A549 treated with Mapracorat at 1 μM for 4 hours (cell line): ENCODE data around the gene PRRT1. TPM values are rescaled to one million over a fixed set of nuclear protein-coding genes. Genes with fewer than 3 reads are reported as not detected.

Source experiments
- total RNA-seq: library from RNA; stranded (reverse); fragments of 200-300 nt; extraction: Qiagen RNA extraction; gene quantifications from 5 replicates; pipeline ENCODE4 v1.2.3, GENCODE V29; 2022

The PRRT1 gene
- 0.33 to 1.5 TPM (median 0.63 TPM) in 5 replicates for total RNA-seq

DNA sequence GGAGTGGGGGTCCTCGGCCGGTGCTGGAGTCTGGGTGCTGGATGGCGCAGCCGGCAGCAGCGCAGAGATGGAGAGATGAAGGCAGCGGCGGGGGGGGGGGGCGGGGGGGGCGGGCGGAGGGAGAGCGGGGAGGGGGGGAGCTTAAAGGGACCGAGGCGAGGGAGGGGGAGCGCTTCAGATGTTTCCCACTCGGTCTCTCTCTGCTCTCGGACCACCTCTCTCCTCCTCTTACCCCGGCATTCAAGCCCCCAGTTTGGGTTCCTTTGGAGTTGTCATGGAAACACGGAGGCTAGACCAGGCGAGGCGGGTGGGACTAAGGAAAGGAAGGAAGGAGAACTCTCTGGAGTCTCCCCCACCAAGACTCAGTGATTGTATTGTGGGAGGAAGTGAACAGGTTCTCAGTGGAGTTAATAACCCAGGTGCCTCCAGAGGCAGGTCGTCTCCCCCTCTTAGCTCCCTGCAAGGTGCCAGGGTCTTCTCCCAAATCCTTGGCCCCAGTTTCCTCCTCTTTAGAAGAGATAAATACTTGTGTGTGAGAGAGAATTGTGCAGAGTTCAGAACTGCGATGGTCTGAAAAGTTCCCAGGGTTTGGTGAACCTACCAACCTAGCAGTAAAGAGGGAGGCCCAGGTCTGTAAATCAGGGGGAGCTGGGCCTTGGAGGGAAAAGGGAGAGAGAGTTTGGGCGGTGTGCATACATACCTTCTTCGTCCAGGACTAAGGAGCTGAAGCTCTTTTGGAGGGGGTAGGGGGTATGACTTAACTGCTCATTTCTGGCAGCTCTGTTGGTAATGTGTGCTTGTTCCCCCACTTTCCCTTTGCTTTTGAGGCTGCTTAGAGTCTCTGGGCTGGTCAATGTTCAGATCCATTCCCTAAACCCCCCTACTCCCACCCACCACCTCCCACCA lies at the start of gene PRRT1:
PRRT1 (minus strand) TSS at position 77 of the 906 bp plus-strand sequence. CDS start 112 bp downstream, outside the sequence.

DNA sequence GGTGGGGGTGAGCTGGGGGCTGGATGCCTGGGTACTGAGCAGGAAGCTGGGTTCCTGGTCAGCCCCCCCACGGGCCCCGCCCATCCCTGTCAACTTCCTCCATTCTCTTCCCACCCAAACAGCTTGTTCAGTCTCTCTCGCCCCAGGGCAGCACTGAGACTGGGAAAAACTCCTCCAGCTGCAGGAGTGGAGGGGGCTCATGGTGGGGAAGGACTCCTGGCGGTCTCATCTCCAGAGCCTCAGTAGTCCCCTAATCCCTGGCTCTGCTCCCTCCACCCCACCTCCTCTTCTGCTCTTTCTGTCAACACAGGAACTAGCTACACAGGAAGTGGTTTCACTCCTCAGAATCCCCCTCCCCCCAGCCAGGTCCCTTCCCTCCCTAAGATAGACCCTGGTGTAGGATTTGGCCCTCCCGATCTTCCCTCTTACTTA lies 40.9 kb upstream of the PRRT1 start, which contains the start of gene GPSM3:
GPSM3 (minus strand) TSS at position 36 of the 432 bp plus-strand sequence. CDS start 130 bp downstream, outside the sequence.

DNA sequence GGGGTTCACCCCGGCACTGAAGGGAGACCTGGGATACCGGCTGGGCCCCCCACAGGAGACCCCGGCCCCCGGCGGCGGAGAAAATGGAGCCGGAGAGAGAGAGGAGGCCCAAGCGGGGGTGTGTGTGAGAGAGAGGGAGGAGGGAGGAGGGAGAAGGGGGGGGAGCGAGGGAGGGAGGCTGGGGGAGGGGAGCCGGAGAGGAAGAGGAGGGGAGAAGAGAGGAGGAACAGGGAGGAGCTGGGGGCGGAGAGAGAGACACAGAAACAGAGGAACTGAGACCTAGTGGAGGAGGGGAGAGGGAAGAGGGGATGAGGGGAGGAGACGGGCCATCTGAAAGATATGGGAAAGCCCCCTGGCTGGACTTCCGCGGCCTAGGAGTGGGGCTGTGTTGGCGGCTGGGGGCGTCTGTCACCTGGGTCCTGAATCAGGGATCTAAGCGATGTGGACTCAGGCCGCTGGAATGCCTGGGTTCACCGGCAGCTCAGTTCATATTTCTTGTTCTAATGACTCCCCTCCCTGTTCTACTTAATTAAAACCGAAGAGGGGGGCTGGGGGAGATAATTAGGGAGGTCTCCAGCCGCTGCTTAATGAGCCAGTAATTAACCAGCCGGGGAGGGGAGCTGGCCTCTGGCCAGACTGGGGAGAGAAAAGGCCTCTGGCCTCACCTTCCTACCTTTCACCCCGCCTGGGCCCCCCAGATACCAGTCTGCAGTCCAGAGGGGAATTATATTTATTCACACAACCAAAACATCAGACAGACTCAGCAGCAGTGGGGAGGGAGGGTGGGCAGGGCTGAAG lies 38.5 kb upstream of the PRRT1 start, which contains the start of gene PBX2:
PBX2 (minus strand) TSS at position 149 of the 798 bp plus-strand sequence. CDS start 287 bp downstream, outside the sequence.

DNA sequence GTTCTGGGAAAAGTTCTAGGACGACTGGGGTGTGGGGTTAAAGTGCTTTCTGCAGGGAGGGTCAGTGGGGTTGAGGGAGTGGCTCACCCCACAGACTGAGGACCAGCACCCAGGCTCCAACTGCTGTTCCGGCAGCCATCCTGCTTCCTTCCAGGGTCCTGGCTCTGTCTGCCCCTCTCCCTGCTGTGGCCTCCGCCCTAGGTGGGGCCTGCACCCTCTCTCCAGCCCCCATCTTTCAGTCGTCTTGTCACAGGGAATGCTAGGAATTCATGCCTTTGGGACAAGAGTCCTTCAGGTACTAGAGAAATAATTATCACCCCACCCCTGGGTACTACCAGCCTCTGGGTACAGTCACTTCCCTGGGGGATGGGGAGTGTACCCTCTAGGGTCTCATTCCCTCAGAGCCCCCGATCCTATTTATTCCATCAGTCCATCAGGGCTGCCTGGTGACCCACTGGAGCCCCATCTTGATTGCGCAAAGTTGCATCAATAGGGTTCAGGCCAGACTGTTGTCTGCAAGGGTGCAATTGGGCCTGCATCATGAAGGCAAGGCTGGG lies 32.4 kb upstream of the PRRT1 start, which contains the start of gene AGER:
AGER (minus strand) TSS at position 170 of the 557 bp plus-strand sequence; CDS start at position 139, 31 bp downstream.

DNA sequence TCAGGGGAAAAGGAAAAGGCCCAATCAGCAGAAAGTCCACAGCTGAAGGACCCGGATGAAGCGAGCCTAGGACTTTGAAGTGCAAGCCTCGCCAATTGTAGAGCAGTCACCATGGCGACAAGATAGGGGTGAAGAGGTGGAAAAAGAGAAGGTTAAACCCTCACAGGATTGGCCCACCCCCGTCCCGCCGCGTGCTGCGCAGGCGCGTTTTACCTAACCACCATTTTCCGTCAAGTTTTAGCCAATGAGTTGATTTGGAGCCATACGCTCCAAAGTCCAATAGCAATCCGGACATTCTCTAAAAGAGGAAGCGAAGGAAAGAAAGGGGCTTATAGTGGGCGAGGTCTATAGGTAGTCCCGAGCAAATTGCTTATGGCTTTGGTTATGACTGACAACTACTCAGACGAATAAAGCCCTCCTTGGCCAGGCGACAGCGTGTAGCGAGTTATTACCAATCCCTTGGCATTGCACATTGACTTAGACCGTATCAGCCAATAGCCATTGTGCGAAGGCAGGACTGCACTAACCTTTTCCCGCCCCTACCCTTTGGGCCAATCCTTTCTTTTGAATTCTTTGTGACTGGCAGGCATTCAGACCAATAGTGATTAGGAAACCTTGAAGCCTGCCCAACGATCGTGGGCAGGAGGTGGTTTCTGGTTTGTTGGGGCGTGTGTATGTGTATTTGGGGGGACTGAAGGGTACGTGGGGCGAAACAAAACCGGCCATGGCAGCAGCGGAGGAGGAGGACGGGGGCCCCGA lies 26.2 kb upstream of the PRRT1 start, which contains the start of gene RNF5:
RNF5 (plus strand) TSS at position 618 of the 759 bp plus-strand sequence; CDS start at position 725, 107 bp downstream.

DNA sequence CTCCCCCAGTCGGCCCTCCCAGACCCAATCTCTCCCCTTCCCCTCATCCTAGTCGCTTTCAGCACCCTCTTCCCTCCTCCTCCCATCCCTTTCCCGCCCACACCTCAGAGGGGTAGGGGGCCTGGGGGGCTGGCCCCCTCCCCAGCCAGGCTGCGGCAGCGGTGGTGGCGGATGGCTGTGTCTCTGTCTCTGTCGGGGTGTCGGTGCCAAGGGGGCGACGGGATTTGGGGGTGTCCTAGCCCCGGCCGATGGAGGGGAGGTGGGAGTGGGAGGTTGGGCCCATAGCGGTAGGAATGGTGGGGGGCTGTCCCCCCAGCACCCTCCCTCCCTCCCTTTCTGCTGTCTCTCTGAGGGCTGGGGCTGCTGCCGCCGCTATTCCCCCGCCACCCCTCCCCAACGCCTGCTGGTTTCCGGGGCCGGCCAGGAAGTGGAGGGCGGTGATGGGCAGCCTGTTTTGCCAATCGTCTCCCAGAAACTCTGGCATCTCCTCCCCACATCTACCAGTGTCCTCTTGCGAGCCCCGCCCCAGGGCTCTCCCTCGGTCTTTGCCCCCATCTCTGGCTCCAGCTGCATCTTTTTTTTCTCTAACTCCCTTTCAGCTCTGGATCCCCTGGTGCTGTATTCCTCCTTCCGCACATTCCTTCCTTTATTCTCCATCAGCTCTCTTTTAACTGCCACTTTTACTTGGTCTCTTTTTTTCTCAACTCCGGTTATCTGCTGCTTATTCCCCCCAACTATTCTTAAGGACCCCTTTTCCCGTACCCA lies 24.2 kb upstream of the PRRT1 start, which contains the start of gene AGPAT1:
AGPAT1 (minus strand) TSS at position 374 of the 765 bp plus-strand sequence. CDS start 4,588 bp downstream, outside the sequence.

DNA sequence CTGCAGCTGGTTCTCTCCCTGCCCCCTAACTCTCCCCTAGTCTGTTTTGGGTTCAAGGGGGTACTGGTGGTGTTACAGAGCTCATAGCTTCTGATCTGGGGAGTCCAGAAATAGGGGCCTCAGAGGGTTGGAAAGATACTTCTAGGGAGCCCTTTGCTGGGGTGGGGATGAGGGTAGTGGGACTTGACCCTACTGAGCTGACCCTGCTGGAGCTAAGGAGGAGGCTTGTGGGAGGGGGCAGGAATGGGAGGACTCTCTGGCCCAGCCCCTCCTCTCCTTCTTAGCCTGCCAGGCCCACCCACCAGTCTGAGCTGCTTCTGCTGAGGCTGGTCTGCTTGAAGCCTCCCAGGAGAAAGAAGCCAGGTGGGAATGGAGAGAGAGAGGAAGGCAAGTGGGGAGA lies 12.6 kb upstream of the PRRT1 start, which contains the start of gene EGFL8:
EGFL8 (plus strand) TSS at position 301 of the 400 bp plus-strand sequence. CDS start 1,571 bp downstream, outside the sequence.

DNA sequence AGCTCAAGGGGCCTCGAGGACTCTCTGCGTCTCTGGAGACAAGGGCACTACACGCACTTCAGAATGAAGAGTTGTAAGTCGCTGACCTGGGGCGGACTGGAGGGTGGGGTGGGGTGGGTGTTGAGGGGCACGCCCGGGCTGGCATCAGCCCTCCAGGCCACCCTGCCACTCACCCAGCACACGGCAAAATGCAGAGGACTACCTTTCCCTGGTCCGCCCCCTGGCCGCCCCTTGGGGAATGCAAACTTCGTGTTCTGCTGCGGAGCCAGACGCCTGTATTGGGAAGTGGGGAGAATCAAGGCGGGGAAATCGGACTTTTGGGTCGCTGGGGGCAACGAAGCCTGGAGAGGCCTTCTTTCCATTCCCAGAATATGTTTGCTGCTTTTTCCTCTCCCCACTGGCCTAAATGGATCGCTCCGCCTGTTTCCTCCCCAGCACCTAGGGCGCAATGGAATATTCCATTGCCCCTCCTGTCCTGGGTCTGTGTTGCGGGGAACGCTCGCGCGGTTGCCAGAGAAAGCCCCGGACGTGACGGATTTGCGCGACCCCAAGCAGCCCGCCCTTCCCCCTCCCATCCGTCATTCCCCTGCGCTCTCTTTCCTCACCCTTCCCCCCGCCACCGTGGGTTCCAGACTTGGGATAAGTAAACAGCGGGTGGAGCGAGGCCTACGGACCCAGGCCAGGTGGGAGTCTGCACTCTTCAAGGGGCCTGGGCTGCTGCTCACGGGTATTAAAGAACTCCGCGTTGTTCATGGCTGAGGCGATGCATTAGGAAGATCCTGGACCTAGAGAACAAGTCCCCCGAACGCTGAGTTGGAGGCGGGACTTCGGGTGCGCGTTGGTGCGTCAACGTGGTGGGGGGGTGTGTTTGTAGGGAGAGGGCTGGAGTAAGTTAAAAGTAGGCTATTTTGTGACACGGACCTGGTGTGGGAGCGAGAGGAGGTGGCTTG lies 2.1 kb upstream of the PRRT1 start, which contains the start of gene PPT2:
PPT2 (plus strand) TSS at position 578 of the 950 bp plus-strand sequence. CDS start 454 bp downstream, outside the sequence.

DNA sequence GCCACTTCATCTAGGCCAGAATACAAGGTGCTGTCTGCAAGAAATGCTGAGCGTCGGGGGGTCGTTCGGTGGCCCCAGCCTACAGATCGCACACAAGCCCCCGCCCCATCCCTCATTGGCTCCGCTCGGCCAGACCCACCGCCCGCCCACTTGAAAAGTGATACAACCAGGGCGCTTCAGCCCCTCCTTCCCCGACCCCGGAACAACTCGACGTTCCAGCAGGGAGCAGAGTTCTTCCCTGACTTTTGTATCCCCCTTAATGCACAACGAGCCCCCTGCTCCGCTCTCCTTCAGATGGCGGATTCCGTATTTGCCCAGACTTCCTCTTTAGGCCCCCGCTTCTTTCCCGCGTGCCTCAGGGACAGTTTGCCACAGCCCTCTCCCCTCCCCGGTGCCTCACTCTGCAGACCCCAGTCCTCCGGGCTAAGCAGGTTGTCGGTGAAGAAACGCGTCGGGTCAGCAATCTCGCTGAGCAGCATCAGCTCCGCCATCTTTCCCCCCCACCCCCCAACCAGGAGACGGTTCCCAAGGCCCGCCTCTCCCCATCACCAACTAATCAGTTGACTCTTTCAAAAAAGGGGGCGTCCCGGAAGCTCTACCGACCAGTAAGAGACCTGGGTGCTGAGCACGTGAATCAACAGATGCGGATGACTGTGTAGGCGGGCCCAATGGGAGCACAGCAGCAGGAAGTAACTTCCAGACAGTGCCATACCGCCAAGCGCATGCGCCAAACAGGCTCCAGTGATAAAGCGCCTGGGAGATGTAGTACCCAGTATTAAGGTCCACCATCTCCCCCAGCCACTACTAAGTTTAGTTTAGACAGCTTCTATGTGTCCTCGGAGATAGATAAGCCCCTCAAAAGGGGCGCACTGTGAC lies 23.8 kb downstream of the PRRT1 start, which contains the start of gene ATF6B:
ATF6B (minus strand) TSS at position 530 of the 876 bp plus-strand sequence; CDS start at position 491, 39 bp downstream.

DNA sequence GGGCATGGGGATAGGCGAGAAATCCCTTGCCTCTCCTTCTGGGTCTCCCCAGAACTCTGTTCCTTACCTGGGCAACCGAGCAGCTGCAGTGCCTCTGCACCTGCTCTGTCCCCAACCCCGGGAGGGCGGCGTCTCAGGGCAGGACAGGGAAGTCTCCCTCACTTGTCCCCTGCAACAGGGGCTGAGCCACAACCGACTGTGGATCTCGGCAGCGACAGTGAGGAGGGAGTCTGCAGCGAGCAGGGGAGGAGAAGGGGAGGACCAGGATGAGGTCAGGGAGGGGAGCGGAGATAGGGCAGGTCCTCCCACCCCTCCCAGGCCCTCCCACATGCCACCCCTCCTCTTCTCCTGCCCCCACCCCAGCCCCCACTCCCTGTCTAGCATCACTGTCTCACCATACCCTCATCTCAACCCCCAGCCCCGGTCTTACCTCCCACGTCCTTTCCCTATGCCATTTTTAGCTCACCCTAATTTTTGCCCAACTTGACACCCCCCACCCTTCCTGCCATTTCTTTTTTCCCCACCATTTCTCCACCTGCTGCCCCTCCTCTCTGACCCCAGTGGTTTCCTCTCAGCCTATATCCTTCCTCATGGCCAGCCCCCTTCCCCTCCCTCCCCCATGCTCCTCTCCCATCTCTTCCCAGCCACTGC lies 42.5 kb downstream of the PRRT1 start, which contains the start of gene TNXB:
TNXB (minus strand) TSS at position 225 of the 651 bp plus-strand sequence. CDS start 11,140 bp downstream, outside the sequence.

Other genes with a start within 250 kb of the PRRT1 start
- 2.4 to 4.1 TPM (median 3.7 TPM) in 5 replicates for gene ZBTB12, start 249.9 kb downstream of the PRRT1 start, total RNA-seq
- 0.26 to 0.46 TPM (median 0.31 TPM) in 5 replicates for gene C2, start 224.2 kb downstream of the PRRT1 start, total RNA-seq
- gene CFB, start 205.8 kb downstream of the PRRT1 start, total RNA-seq = 1.9 to 2.3 TPM (median 2.0 TPM) in 5 replicates
- 76.0 to 93.4 TPM (median 77.7 TPM) in 5 replicates for gene NELFE, start 193.0 kb downstream of the PRRT1 start, total RNA-seq
- gene SKIC2, start 192.8 kb downstream of the PRRT1 start, total RNA-seq = 19.7 to 26.3 TPM (median 23.2 TPM) in 5 replicates
- gene DXO, start 179.8 kb downstream of the PRRT1 start, total RNA-seq = 10.3 to 13.3 TPM (median 11.0 TPM) in 5 replicates
- 0.97 to 1.7 TPM (median 1.4 TPM) in 5 replicates for gene C4A, start 169.9 kb downstream of the PRRT1 start, total RNA-seq
- 0.69 to 1.5 TPM (median 1.3 TPM) in 5 replicates for gene C4B, start 137.1 kb downstream of the PRRT1 start, total RNA-seq
- gene CYP21A2, start 113.5 kb downstream of the PRRT1 start, total RNA-seq = not detected in 5 replicates
- 0.32 to 0.76 TPM (median 0.50 TPM) in 5 replicates for gene TNXB, start 42.6 kb downstream of the PRRT1 start, total RNA-seq
- 26.5 to 36.2 TPM (median 33.1 TPM) in 5 replicates for gene ATF6B, start 23.7 kb downstream of the PRRT1 start, total RNA-seq
- gene FKBPL, start 21.7 kb downstream of the PRRT1 start, total RNA-seq = 6.1 to 9.0 TPM (median 7.2 TPM) in 5 replicates
- 7.4 to 9.2 TPM (median 7.7 TPM) in 5 replicates for gene PPT2, start 2.2 kb upstream of the PRRT1 start, total RNA-seq
- gene EGFL8, start 12.7 kb upstream of the PRRT1 start, total RNA-seq = 0.82 to 2.3 TPM (median 1.5 TPM) in 5 replicates
- gene AGPAT1, start 24.1 kb upstream of the PRRT1 start, total RNA-seq = 32.4 to 41.0 TPM (median 39.0 TPM) in 5 replicates
- 35.4 to 47.6 TPM (median 45.6 TPM) in 5 replicates for gene RNF5, start 26.5 kb upstream of the PRRT1 start, total RNA-seq
- 1.2 to 2.0 TPM (median 1.3 TPM) in 5 replicates for gene AGER, start 32.3 kb upstream of the PRRT1 start, total RNA-seq
- 13.4 to 18.6 TPM (median 16.0 TPM) in 5 replicates for gene PBX2, start 38.3 kb upstream of the PRRT1 start, total RNA-seq
- 0.29 to 0.50 TPM (median 0.33 TPM) in 5 replicates for gene GPSM3, start 40.7 kb upstream of the PRRT1 start, total RNA-seq
- 0.81 to 1.3 TPM (median 0.86 TPM) in 5 replicates for gene NOTCH4, start 72.1 kb upstream of the PRRT1 start, total RNA-seq
- not detected in 5 replicates for gene TSBP1, start 220.0 kb upstream of the PRRT1 start, total RNA-seq